Stimulated activated CD8-positive, alpha-beta memory T cell treated with anti-CD3 and anti-CD28 coated beads, Interleukin-4, amount 100 ng/mL, for 48 hours (primary cell): Measurements from ENCODE around the gene VAX1.
"Not testable (repeated sequence)": the region's sequence is repeated elsewhere in the genome, so short reads cannot be mapped to it uniquely, and the experiment has no call there.

Source experiments
- DNase-seq: peaks from one replicate; pipeline ENCODE4 v3.0.0-alpha.2; 2020

The VAX1 gene, protein sequence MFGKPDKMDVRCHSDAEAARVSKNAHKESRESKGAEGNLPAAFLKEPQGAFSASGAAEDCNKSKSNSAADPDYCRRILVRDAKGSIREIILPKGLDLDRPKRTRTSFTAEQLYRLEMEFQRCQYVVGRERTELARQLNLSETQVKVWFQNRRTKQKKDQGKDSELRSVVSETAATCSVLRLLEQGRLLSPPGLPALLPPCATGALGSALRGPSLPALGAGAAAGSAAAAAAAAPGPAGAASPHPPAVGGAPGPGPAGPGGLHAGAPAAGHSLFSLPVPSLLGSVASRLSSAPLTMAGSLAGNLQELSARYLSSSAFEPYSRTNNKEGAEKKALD

DNA sequence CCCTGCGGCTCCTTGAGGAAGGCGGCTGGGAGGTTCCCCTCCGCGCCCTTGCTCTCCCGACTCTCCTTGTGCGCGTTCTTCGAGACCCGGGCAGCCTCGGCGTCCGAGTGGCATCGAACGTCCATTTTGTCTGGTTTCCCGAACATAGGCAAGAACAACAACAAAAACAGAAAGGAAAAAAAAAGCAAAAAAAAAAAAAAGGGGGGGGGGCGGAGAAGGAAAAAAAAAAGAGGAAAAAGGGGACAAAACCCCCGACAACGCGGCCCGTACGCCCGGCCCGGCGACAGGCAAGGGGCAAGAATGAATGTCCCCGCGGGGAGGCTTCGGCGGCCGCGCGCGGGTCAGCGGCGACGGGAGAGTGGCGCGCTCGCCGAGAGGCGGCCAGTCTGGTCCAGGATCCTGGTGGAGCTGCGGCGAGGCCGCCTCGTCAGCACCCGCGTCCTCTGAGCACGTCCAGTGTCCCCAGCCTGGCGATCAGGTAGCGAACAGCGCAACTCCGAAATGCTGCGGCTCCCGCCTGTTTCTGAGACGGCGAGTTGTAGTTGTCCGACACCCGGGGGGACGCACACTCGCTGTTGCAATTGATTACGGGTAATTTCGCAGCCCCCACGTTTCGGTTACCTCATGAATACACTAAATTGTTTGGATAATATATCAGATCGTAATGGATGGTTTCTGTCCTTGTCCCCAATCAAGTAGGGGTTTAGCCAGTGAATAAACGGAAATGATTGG is at the start of gene VAX1:
Gene VAX1, minus strand, starts transcription at position 360 of the 732 bp plus-strand sequence. Its CDS starts 214 bp downstream, at position 146.
- no peak for DNase-seq

DNA sequence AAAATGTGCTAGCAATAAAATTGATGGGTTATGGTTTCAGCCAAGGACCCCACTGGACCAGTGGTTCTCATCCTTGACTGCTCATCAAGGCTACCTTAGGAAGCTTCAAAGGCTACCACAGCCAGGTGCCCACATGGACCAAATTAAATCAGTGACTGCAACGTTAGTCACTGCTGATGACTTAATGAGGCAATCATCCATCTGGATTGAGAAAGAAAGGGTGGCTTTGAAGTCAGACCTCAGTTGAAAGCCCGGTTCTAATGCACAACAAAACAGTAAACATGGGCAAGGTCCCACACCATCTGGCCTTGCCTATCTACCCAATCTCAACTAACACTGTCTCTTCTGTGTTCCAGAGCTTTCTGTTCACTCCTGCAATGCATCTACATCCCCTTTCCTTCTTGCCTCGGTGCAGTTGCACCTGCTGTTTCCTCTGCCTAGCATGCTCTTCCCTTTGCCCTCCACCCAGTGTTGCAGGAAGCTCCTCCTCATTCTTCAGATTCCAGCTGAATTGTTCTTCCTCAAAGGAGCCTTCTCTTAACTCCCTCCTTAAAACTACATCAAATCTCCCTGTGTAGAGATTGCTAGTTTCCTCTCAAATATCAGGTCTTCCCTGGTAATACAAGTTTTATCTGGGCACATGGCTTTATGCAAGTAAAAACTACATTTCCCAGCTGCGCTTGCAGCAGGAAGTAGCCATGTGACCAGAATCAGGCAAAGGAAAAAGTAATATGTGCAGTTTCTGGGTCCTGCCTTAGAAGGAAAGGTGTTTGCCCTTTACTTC is 49.0 kb upstream of the VAX1 start:
- no peak for DNase-seq

DNA sequence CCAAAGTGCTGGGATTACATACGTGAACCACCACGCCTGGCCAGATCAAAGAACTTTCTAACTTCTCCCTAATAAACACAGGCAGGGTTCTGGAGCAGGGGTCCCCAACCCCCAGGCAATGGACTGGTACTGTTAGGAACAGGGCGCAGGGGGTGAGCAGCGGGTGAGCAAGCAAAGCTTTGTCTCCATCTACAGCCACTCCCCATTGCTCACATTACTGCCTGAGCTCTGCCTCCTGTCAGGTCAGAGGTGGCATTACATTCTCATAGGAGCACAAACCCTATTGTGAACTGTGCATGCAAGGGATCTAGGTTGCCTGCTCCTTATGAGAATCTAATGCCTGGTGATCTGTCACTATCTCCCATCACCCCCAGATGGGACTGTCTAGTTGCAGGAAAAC is 47.7 kb upstream of the VAX1 start:
- not testable (repeated sequence) for DNase-seq

DNA sequence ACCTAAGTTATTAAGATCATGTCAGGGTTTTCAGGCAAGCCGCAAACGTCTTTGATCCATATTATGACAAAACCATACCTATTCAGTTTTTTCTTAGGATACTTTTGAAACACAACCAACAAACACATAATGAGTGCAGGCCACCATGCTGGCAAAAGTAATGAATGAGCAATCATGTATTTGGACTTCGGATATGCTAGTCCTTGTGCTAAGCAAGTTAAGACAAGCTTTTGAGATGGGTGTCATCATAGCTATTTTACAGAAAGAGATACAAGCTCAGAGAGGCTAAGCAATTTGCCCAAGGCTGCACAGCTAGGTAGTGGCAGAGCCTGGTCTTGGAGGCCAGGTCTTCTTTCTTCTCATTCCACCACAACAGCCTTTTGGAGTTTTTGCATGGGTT is 46.8 kb upstream of the VAX1 start:
- DNase-seq: no peak

DNA sequence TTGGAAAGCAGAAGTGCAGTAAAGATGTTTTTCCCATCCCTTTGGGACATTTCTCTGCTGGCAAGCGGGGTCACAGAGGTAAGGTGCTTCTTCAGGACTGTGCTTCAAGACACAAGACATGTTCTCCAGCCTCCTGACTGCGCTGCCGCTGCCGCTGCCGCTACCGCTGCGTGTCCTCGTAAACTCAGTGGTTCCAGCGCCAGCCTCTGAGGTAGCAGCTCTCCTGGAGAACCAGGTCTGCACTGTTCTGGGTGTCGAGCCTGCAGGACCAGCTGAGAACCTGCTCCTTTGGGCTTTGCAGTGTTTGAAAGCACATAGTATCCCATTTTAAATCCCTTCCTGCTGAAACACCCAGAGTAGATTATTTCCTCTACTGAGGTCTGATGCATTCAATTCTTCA is 46.2 kb upstream of the VAX1 start:
- DNase-seq: no peak

DNA sequence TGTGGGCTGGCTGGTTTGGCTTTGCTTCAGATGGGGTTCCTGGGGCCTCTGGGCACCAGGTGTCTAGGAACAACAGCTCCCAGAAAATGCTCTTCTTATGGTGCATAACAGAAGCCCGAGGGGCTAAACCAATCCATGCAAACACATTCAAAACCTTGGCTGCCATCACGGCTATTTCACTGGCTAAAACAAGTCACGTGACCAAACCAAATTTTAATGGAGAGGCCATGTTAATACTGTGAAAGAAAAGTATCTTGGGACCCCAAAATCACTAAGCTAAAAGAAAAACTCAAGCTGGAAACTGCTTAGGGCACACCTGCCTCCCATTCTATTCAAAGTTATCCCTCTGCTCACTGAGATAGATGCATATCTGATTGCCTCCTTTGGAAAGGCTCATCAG is 40.1 kb upstream of the VAX1 start:
- no peak for DNase-seq

DNA sequence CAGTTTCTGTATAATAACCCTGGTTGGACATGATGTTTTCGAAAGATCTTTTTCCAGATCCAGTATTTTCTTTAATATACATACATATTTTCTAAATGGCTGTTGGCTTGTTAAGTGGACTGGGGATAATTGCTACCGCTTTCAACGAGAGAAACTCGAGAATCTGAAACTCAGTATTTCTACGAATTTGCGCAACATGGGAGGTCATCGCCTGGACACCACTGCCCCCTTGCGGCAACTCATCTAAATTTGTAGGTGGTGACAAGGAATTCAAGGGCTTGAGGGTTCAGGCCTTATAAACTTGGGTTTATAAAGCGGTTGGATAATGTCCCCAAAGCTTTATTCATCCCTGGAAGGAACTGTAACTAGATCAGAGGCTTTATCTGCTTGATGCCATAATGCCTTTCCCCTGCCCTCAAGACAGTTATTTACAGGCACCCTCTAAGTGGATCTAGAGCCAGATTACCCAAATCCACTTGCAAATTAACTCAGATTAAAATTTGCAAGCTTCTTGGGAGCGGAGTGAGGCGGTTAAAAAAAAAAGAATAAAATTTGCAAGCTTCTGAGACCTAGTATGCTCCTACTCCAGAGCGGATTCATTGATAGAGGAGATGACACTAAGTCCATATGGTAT is 37.9 kb upstream of the VAX1 start:
- DNase-seq: peak; percentile 88

DNA sequence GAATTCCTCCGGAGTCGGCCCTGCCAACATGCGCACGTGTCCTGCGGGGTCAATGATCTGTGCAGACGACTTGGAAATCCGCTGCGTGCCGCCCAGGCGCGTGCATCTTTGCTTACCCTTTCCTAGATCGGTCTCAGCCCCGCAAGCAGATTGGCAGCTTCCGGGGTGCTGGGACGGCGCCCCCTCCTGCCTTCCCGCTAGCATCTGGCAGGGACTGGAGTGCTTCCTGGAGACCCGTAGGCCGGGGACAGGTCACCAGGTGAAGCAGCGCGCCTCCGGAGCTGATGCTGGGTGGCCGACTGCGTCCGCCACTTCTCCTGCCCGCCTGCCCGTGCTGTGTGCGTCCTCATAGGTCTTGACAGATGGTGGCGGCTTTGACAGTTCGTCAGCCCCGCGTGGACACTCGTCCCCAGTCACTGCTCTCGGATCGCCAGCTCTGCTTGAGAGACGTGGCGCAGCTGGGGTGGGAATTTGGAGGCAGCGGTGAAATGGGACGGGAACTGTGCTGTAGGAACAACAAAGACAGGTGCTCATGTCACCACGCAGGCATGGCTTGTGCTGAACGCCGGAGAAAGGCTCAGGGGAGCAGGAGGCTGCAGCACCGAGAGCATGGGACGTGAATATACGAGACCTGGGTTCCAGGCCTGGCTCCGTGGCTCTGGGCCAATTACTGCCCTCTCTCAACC is 37.3 kb upstream of the VAX1 start:
- DNase-seq: peak; percentile 41

DNA sequence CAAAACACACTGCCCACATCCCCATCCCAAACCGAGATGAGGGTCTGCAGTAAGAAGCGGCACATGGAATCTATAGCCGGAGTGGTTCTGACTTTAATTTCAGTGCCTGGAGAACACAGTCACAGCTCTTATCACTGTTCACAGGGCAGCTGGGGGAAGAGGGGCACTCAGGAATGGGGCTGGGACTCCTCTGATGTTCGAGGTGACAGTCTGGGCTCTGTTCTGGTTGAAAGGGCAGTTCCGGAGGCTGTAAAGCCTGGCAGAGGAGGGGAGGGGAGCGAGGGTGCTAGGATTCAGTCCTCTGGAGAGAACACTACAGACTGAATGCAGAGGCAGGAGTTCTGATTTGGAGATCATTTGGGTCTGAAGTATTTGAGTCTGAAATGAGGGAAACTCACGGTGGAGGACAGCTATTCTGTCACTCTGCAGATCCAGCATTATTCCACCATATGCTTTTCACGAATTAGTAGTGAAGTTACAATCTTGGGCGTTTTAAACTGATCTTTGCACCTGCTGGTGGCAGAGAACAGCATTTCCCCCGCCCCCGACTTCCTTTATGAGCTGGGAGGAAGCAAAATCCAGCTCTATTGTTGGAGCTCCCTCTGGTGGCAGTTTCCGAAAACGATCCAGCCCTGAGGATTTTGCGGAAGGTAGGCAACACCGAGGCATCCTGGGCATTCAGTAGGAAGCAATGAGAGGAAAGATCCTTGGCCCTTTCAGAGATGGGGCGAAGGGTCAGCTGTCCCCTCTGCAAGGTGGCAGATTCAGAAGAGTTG is 36.6 kb upstream of the VAX1 start:
- DNase-seq: peak; percentile 93

DNA sequence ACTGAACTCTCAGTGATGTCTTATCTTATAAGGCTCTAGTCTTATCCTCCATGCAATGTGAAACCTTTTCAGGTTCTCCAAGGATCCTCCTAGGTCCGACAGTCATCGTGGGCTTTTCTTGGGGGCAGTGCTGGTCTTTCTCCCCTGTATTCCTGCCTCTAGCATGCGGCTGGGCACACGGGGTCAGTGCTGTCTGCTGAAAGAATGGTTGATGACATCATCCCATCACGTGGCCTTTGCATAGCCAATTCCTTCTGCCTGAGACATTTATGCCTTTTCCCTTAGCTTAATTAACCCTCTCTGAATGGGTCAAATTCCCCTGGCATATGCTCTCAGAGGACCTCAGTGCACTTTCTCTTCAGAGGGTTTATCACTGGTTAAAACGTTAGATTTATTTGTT is 32.2 kb upstream of the VAX1 start:
- DNase-seq: no peak

DNA sequence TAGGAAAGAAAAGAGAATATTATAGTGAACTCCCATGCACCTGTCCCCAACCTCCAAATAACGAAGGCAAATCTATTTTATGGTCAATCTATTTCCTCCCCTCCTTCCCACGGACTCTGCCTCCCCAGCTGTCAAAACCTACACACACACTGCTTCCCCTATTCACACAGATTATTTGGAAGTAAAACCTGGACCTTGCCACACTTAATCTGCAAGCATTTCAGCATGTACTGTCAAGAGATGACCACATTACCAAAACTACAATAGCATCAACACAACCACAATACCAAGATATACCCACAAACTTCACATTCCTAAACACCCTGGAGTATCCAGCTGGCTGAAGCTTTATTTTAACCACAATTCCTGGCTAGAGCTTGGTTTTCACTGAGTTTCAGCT is 31.4 kb upstream of the VAX1 start:
- DNase-seq: no peak

DNA sequence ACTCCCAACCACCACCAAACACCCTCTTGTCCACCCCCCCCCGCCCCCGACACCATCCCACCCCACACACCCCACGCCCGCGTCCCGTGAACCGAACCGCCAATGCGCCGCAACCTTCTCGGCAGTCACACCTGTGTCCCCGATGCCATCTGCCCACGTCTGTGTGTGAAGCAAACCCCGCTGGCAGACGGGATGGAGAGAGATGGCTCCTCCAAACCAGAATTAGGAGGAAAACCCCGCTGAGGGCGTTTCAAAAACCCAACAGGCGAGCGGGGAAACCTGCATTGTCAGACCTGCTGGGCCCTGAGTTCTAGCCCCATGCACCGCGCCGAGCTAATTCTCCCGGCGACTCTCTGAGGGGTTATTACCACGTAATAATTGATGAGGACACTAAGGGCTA is 30.7 kb upstream of the VAX1 start:
- DNase-seq: no peak

DNA sequence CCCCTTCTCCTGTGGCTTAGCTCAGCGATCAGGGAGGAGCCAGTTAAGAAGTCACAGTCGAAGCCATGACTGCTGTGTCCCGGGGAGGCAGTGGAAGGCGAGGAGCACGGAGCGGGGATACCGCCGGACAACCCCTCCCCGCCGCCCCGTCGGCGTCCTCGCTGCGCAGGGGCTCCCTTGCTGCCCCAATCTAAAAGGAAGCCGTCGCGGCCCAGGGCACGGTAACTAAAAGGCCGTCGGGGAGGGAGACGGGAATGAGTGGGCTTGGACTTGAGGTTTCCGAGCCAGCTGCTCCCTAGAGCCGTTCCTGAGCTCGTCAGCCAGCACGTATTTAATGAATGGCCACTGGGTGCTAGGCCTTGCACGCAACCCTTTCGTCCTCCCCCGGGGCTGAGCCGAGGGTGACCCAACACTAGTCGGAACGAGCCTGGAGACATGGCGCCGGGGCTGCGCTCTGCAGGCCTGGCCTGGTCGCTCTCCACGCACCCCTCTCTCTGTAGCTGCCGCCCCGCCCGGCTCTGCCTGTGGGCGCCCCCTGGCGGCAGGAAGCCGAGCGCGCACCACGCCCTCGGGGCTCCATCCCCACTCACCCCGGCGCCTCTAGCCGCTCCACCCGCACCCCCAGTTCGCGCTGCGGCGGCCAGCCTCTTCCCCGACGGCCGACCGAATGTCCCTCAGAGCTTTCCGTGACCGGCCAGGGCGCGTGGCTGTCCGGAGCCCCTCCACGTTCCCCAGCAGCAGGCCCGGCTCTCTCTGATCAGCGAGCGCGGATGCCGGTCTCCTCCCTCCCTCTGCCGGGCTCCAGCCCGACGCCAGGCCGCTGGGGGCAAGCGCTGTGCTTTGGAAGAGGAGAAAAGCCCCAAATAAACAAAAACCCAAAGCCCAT is 30.0 kb upstream of the VAX1 start:
- peak; percentile 84 for DNase-seq

DNA sequence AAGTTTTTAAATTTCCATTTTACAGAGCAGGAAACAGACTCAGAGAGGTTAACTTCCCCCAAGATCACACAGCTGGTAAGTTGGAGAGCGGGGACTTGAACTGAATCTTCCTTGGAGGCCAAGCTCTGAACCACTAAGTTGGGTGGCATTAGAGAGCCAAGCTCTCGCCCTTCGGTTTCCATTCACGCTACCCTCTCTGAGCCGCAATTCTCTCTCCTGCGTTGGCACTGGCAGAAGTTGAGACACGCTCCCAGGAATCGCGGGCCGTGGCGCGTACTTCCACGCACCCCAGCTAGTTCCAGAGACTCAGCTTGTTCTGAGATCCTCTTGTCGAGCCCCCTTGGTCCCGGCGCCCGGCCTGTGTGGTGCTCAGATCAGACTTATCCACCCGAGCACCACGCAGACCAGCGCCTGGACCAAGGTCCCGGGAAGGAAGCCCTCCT is 29.3 kb upstream of the VAX1 start:
- DNase-seq: no peak

DNA sequence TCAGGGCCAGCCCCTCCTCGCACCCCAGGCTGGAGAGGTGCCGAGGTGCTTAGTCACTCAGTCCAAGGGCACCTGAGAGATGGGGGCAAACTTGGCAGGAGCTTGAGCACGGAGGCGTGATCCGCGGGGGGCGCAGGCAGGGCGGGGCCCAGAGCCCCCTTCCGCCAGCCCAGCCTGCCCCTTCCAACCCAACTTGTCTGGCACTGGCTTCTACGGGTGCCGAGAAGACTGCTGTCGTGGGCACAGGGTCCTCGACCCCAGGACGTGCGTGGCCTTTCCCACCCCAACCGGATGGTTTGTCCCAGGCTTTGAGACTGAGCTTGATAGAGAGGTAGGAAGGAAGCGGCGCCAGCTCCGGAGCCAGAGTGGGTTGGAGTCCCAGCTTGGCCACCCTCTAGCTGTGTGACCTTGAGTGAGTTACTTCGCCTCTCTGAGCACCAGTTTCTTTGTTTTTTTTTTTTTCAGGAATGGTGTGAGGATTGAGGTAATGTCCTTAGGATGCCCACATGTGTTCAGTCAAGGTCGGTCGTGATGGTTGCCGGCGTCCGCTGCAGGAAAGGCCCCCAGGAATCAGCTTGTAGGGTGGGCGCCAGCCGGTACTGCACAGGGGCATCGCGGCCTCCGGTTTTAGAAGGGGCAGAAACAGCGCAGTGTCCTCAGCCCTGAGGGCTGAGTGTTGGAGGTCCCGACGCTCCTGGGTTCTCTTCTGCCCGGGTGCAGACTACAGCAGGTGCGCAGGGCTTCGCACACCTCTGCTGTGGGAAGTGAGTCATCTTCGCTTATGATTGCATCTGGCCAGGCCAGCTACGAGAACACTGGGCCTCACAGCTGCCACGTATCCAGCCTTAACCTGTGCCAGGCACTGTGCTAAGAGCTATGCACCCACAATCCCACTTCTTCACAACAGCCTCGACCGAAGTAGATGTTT is 28.6 kb upstream of the VAX1 start:
- no peak for DNase-seq

DNA sequence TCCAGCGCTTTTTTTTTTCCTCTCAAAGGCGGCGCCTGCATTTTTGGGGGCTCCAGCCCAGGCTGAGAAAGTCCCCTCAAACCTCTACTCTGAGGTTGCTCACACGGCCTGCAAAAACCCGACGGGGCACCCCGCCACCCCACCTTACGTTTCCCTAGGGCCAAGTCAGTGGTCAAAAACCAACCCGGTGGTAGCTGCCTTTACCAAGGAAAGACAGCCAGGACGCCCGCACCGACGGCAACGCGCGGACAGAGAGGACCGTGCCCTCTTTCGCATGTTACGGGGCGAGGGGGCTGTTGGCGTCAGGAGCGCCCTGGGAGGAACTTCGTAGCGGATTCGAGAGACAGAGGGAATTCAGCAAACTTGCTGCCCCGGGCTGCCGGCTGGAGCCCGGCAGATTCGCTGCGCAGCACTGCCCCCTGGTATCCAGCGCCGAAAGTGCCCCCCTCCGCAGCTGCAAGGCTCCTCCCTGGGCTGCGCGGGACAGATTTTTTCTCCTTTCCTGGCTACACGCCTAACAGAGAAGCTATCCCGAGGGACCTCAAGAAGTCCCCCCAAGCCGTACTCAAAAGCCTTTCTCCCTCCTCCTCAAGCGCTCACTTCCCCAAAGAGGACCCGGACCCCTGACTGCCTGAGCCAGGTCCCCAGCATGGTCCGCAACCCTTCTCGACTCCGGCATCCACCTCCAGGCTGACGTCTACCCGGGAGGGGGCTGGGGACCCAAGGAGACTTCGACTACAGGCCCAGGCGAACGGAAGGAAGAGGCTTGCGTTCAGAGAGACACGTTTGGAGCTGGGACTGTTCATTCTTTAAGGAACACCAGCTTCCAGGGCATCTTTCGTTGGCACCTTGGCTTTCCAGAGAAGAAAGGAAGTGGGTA is 27.7 kb upstream of the VAX1 start:
- peak; percentile 53 for DNase-seq

DNA sequence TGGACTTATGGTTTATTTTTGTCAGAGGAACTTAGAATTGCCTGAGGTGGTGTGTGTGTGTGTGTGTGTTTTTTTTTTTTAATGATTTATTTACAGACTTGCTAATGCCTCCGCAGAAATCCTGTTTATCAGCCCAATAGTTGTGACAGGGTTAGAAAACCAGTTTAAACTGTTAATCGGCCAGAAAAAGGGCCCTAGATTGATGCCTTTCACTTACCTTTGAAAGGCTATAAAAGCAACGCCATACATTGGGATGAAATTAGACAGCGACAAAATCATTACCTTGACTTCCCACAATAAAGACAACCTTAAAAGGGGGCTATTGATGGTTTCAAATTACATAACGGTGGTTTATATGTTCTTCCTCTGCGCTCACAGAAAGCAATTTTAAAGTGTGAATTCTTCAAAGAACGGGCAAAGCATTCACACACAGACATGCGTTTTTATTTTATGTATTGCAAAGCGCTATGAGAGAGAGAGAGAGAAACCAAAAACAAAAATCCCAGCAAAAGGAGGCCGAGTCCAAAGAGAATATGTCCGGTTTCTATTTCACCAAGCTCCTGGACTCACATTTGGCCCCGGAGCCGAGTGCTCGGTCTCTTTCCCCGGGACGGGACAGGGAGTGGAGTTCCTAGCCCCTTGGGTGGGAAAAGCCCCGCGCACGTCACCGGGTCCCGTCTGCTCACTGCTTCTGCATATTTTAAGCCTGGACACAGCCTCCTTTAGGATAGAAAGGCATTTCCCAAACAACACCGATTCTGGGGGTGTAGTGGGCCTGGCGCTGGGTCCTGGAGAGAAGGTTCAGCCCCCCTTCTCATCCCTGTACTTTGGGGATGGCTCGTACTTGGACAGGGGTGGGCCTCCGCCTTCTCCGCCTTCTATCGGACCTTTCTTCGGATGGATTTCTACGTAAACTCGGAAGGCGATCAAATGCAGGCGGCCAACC is 26.8 kb upstream of the VAX1 start:
- DNase-seq: no peak
